ENCODE measurements around the gene TALDO1. TPM values are rescaled to one million over a fixed set of nuclear protein-coding genes. Genes with fewer than 3 reads are reported as not detected.
"Not testable (repeated sequence)": the region's sequence is repeated elsewhere in the genome, so short reads cannot be mapped to it uniquely, and the experiment has no call there.

TALDO1 gene
- total RNA-seq, 1 donor from 2014 or later: 332 TPM

DNA sequence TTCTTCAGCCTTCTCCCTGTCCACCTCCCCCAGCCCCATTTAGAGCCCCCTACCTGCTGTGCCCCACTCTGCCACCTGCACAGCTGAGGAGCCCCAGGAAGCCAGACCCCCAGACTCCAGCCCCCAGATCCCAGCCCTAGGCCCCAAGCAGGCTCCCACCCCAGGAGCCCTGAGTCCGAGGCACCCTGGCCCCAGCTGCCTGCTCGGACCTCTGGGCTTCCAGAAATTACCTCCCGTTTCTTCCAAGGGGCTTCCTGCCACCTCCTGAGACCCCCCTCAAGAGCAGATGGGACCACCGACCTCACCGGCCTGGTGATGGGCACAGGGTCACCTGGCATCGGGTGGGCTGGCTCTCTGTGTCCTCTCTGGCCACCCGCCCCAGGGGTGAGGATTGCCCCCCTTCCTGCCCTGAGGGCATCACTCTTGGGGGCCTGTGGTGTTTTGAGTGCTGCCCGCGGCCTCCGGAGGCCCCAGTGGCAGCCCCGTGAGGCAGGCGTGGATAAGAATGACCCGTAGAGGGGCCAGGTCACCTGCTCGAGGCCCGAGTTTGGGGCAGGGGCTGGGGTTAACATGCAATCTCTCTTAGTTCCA is 18.3 kb upstream of the TALDO1 start:
- TF ChIP-seq, protein P1, sequence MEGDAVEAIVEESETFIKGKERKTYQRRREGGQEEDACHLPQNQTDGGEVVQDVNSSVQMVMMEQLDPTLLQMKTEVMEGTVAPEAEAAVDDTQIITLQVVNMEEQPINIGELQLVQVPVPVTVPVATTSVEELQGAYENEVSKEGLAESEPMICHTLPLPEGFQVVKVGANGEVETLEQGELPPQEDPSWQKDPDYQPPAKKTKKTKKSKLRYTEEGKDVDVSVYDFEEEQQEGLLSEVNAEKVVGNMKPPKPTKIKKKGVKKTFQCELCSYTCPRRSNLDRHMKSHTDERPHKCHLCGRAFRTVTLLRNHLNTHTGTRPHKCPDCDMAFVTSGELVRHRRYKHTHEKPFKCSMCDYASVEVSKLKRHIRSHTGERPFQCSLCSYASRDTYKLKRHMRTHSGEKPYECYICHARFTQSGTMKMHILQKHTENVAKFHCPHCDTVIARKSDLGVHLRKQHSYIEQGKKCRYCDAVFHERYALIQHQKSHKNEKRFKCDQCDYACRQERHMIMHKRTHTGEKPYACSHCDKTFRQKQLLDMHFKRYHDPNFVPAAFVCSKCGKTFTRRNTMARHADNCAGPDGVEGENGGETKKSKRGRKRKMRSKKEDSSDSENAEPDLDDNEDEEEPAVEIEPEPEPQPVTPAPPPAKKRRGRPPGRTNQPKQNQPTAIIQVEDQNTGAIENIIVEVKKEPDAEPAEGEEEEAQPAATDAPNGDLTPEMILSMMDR (conservative IDR thresholded peaks at IDR 0.05; ENCODE audit: low read depth, low read length): no peak
- DNase-seq (ENCODE audit: low read depth): no peak
- no peak overlapping the region for H3K4me3 ChIP-seq (ENCODE audit: low read depth, low read length)

DNA sequence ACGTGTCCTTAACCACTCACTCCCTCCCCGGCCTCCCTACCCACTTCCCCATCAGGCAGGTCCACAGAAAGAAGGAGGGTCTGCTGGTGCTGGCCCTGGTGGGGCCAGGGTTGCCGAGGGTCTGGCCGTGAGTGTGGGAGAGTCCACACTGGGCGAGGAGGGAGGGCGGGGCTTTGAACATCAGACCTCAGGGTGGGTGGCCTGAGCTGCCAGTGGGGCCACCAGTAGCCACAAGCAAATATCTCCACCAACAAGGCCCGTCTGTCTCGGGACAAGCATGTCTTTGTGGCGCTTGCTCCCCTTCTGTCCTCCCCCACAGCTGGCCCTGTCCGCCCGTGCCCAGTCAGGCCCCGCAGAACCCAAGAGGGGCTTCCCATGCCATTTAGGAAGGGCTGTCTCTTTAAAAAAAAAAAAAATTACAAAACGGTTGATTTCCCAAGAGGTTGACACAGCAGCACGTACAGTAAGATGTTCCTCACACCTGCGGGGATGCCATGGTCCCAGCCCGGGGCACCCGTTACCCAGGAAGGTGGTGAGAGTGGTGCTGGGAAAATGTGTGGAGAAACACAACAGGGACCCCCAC is 17.7 kb upstream of the TALDO1 start:
- TF ChIP-seq, protein P1 (conservative IDR thresholded peaks at IDR 0.05; ENCODE audit: low read depth, low read length): no peak
- DNase-seq (ENCODE audit: low read depth): no peak
- H3K4me3 ChIP-seq (ENCODE audit: low read depth, low read length): no peak overlapping the region

DNA sequence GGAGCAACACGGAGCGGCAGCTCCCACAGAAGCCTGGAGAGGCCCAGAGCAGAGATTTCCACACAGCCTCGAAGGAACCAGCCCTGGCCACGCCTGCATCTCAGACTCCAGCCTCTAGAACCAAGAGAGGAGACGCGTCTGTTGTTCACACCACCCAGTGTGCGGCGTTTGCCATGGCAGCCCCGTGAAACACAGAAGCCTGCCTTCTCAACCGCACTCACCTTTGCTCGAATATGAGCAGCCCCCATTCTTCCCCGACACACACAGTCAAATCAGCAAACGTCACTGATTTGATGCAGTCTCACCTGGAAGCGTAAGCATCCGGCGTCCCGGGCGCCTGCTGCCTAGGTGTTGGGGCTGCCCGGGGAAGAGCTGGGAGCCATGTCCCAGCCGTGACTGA is 14.2 kb upstream of the TALDO1 start:
- DNase-seq (ENCODE audit: low read depth): no peak
- H3K4me3 ChIP-seq (ENCODE audit: low read depth, low read length): no peak overlapping the region
- TF ChIP-seq, protein P1 (conservative IDR thresholded peaks at IDR 0.05; ENCODE audit: low read depth, low read length): no peak

DNA sequence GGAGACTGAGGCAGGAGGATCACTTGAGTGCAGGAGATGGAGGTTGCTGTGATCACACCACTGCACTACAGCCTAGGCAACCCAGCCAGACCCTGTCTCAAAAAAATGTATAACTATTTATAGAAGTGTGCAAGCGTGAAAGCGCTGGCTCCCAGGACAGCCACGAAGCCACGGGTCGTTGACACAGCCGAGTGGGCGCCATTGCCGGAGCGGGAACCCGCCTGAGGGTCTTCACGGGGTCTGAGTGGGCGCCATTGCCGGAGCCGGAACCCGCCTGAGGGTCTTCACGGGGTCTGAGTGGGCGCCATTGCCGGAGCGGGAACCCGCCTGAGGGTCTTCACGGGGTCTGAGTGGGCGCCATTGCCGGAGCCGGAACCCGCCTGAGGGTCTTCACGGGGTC is 12.7 kb upstream of the TALDO1 start:
- H3K4me3 ChIP-seq (ENCODE audit: low read depth, low read length); DNase-seq (ENCODE audit: low read depth): not testable (repeated sequence)

DNA sequence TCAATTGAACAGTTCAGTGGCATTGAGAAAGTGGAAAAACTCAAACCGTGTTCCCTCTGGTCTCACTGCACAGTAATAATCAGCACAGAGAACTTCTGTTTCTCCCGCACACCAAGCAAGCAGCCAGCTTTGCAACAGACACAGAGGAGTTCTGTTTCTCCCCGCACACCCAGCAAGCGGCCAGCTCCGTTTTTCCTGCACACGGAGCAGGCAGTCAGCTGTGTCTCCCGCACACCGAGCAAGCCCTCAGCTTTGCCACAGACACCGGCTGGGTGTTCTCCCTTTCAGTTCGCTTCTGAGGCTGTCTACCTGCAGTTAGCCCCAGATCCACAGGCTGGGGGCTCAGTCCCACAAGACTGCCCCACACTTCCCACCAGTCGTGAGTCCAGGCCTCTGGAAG is 9.9 kb upstream of the TALDO1 start:
- TF ChIP-seq, protein P1 (conservative IDR thresholded peaks at IDR 0.05; ENCODE audit: low read depth, low read length): no peak
- no peak overlapping the region for H3K4me3 ChIP-seq (ENCODE audit: low read depth, low read length)
- no peak for DNase-seq (ENCODE audit: low read depth)

DNA sequence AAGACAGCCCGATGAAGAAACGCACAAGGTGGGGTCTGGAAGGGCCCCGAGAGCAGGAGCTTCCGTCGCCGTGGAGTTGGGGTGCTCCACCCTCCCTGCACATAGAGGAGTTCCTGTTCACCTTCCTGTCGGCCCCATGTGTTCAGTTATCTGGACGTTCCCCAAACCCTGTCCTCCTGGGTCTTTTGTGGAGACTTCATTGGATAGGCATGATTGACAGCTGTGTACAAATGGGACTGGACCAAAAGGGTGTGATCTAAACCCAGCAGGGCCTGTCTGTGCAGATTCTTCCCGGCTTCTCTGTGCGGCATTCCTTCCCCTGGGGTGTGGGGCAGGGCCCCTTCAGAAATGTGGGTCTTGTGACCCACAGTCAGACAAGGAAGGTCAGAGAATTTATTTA is 9.4 kb upstream of the TALDO1 start:
- DNase-seq (ENCODE audit: low read depth): not testable (repeated sequence)

DNA sequence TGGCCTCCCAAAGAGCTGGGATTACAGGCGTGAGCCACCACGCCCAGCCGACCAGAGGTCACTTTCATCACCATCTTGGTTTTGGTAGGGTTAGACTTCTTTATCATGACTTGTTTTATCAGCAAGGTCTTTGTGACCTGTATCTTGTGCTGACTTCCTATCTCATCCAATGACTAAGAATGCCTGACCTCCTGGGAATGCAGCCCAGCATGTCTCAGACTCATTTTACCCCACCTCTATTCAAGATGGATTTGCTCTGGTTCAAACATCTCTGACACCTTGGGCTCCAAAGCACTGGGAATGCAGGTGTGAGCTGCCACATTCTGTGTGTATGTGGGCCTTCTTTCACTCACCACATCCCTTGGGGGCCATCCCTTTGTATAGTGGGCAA is 5.1 kb upstream of the TALDO1 start:
- TF ChIP-seq, protein P1 (conservative IDR thresholded peaks at IDR 0.05; ENCODE audit: low read depth, low read length): no peak
- no peak overlapping the region for H3K4me3 ChIP-seq (ENCODE audit: low read depth, low read length)
- DNase-seq (ENCODE audit: low read depth): no peak

More for the DNA sequence above, 9.4 kb upstream of the TALDO1 start:
- H3K4me3 ChIP-seq (ENCODE audit: low read depth, low read length): not testable (repeated sequence)

DNA sequence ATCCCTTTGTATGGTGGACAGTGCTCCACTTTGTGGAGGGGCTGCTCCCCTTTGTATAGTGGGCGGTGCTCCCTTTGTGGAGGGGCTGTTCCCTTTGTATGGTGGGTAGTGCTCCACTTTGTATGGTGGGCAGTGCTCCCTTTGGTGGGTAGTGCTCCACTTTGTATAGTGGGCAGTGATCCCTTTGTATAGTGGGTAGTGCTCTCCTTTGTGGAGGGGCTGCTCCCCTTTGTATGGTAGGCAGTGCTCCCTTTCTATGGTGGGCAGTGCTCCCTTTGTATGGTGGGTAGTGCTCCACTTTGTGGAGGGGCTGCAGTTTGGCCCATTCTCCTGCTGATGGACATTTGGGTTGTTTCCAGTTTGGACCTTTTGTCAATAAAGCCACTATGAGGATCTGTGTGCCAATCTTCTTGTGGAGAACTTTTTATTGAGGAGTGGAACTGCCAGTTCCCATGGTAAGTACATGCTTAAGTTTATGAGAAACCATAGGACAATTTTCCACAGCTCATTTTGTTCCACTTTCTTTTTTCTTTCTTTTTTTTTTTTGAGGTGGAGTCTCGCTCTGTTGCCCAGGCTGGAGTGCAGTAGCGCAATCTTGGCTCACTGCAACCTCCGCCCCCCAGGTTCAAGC is 4.6 kb upstream of the TALDO1 start:
- TF ChIP-seq, protein P1 (conservative IDR thresholded peaks at IDR 0.05; ENCODE audit: low read depth, low read length): no peak

More for the DNA sequence above, 4.6 kb upstream of the TALDO1 start:
- no peak overlapping the region for H3K4me3 ChIP-seq (ENCODE audit: low read depth, low read length)
- no peak for DNase-seq (ENCODE audit: low read depth)
